ENCODE results near the gene OR2A5.
"Not testable (repeated sequence)": the region's sequence is repeated elsewhere in the genome, so short reads cannot be mapped to it uniquely, and the experiment has no call there.

The OR2A5 gene

GRCh38 chr7:144048648-144049047, at the start of gene OR2A5:
TSS of gene OR2A5 (plus strand) at chr7:144048948. CDS start at chr7:144050402, 1,454 bp downstream.
- DNase-seq = no peak

GRCh38 chr7:144000020-144000419, 48.7 kb upstream of the OR2A5 start, which contains the start of gene OR6B1:
TSS of gene OR6B1 (plus strand) at chr7:144000320. CDS start at chr7:144003997, 3,677 bp downstream.
- no peak for DNase-seq

GRCh38 chr7:144001543-144001942, 47.2 kb upstream of the OR2A5 start:
- no peak for DNase-seq

GRCh38 chr7:144004703-144005102, 44.0 kb upstream of the OR2A5 start:
- DNase-seq = no peak

- DNase-seq = no peak
Observed at GRCh38 chr7:144006029-144006691, 42.6 kb upstream of the OR2A5 start.

GRCh38 chr7:144006692-144007042, 42.1 kb upstream of the OR2A5 start:
- DNase-seq = no peak

- DNase-seq = no peak
Observed at GRCh38 chr7:144009361-144009760, 39.4 kb upstream of the OR2A5 start.

- DNase-seq = not testable (repeated sequence)
Observed at GRCh38 chr7:144010061-144010460, 38.7 kb upstream of the OR2A5 start.

GRCh38 chr7:144010821-144011220, 37.9 kb upstream of the OR2A5 start:
- DNase-seq = not testable (repeated sequence)

- no peak for DNase-seq
Observed at GRCh38 chr7:144011458-144012230, 37.1 kb upstream of the OR2A5 start.

- DNase-seq = no peak
Observed at GRCh38 chr7:144018065-144018464, 30.7 kb upstream of the OR2A5 start.

- no peak for DNase-seq
Observed at GRCh38 chr7:144019457-144019856, 29.3 kb upstream of the OR2A5 start.

GRCh38 chr7:144020340-144020739, 28.4 kb upstream of the OR2A5 start:
- no peak for DNase-seq

GRCh38 chr7:144022169-144022568, 26.6 kb upstream of the OR2A5 start:
- DNase-seq = no peak

GRCh38 chr7:144023171-144023827, 25.4 kb upstream of the OR2A5 start:
- no peak for DNase-seq

- DNase-seq = no peak
Observed at GRCh38 chr7:144024213-144024612, 24.5 kb upstream of the OR2A5 start.

- no peak for DNase-seq
Observed at GRCh38 chr7:144026203-144026883, 22.4 kb upstream of the OR2A5 start.

GRCh38 chr7:144027070-144027469, 21.7 kb upstream of the OR2A5 start:
- no peak for DNase-seq

GRCh38 chr7:144027974-144028373, 20.8 kb upstream of the OR2A5 start:
- no peak for DNase-seq

- no peak for DNase-seq
Observed at GRCh38 chr7:144028547-144028946, 20.2 kb upstream of the OR2A5 start.

GRCh38 chr7:144032516-144032915, 16.2 kb upstream of the OR2A5 start:
- DNase-seq = no peak

- DNase-seq = no peak
Observed at GRCh38 chr7:144032985-144033709, 15.6 kb upstream of the OR2A5 start.

- no peak for DNase-seq
Observed at GRCh38 chr7:144035385-144035784, 13.4 kb upstream of the OR2A5 start.

Data from stimulated activated CD4-positive, alpha-beta T cell treated with anti-CD3 and anti-CD28 coated beads, Interleukin-4, amount 100 ng/mL, for 24 hours (primary cell).